Stimulated activated CD8-positive, alpha-beta memory T cell treated with anti-CD3 and anti-CD28 coated beads, Interleukin-12 subunit alpha, Interleukin-12 subunit beta, amount 100 ng/mL, for 24 hours (primary cell): Measurements from ENCODE around the gene POU6F2.

ENCODE experiments used
- DNase-seq: peaks from one replicate; pipeline ENCODE4 v3.0.0-alpha.2; 2020; ENCODE audit errors: extremely low read depth

Gene POU6F2

DNA sequence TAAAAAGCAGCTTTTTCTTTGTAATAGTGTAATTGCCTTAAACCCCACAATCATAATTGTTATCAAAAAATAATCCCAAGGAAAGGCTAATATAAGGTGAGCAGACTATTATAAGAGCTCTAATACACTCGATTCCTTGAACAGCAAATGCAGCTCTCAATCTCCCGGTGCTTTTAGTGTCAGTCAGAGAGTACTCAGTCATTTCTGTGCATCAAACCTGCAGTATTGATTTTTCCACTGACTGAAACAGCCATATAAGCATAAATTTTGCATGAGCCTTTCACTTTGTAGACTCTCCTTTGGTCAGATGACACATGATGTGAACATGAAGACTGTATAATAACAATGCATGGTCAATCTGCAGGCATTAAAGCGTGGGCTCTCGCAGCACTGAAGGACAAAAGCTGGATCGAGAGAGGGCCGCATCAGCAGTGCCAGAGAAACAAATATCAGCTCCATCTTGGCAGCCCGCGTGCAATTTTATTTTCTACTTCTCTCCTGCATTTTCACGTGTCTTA lies 272.0 kb downstream of the POU6F2 start:
- DNase-seq, result no peak

- no peak for DNase-seq
Observed at GRCh38 chr7:39252916-39253315, 275.2 kb downstream of the POU6F2 start.

DNA sequence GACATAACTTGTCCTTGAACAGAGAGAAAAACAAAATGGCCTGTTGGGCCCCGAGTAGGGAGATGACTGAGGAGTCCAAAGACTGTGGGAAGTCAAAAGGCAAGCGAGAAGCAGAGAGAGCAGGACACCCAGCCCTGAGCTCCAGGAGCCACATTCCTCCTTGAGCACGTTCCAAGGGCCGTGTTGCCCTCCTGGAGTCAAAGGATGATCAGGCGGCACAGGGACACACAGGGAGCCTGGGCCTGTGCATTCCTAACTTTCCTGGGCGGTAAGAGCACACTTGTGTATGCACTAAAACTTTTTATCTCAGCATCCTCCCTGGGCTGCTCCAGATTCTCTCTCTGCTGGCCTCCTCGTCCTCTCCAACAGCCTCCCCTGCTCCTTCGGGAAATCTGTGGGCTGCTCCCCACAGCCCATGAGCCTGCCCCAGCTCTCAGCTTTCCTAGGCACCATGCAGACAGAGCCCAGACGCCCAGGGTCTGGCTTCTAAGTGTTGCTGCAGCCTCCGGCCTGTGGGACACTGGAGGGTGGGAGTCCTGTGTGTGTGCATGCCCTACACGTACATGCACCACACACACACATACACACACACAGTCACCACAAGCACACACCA lies 281.8 kb downstream of the POU6F2 start:
- no peak for DNase-seq

DNA sequence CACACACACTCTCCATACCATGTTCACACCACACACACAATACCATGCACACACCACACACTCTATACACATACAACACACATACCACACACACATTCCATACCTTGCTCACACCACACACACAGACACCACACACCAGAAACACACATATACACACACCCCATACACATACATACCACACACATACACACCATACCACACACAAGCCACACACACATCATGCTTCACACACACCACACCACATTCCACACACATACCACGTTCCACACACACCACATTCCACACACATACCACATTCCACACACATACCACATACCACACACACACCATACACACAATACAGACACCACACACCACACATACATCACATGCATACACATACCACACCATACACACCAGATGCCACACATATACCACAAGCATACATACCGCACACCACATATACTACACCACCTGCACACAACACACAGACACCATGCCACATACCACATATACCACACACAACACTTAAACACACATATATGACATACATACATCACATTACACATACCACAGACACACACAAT lies 282.7 kb downstream of the POU6F2 start:
- no peak for DNase-seq

- DNase-seq, result no peak
Observed at GRCh38 chr7:39261771-39262170, 284.1 kb downstream of the POU6F2 start.

DNA sequence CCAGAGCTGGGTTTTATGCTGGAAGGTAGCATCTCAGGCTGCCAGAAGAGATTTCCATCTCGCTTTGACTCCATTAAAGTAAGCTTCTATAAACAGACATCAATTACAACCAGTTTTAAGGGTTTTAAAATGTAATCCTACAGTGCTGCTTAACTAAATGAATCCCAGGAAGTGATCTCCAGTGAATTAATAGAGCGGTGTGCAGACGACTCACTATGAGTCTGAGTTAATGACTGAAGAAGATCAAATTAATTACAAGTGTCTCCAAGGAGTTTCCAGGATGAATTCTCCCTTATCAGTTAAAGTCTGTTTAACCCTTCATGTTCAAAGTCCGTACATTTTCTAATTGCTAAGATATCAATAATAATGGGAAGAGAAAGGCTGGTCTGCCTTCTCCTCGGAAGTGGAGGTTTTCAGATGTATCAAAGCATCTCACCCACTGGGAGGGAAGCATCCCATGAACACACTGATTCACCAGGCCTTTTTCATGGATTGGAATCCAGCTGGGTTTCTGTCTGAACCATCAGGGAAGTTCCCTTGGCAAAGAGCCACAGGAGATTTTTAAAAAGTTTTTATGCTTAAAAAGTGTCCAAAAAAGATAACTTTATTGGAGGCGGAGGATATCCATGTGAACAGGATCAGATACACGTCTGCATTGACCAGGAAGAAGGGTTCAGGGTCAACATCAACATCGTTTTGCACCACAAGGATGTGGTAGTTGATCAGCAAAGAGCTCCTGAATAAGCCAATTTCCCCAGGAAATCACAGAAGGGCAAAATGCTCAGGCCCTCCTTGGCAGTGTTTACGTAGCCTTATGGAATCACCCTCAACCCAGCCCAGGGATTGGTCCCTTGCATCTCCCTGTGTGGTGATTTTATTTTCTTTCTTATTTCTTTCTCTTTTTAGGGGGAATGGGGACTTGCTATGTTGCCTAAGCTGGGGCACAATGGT lies 288.2 kb downstream of the POU6F2 start:
- DNase-seq, result no peak

DNA sequence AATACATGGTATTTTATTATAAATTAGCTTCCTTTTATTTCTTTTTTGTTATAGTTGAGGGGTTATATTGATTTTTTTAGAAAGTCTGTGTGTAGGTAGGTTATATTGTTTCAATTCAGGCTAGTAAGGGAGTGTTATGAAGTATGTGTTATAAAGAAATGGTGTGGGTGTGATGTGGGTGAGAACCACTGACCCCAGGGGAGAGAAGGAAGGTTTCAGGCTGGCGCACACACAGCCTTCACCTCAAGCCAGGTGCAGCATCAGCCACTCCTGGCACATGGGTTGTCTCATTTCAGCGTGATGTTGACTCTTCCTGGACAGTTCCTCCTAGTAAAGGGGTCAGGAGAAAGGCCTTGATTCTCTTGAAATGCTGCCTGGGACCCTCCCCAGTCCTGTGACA lies 291.3 kb downstream of the POU6F2 start:
- DNase-seq, result no peak

GRCh38 chr7:39270018-39270417 lies 292.3 kb downstream of the POU6F2 start:
- DNase-seq, result no peak

GRCh38 chr7:39271402-39271801 lies 293.7 kb downstream of the POU6F2 start:
- DNase-seq, result no peak

GRCh38 chr7:39272111-39272510 lies 294.4 kb downstream of the POU6F2 start:
- DNase-seq, result no peak

- DNase-seq, result no peak
Observed at GRCh38 chr7:39272691-39273090, 295.0 kb downstream of the POU6F2 start.

GRCh38 chr7:39280337-39280736 lies 302.6 kb downstream of the POU6F2 start:
- DNase-seq, result no peak

GRCh38 chr7:39285256-39285655 lies 307.5 kb downstream of the POU6F2 start:
- no peak for DNase-seq

DNA sequence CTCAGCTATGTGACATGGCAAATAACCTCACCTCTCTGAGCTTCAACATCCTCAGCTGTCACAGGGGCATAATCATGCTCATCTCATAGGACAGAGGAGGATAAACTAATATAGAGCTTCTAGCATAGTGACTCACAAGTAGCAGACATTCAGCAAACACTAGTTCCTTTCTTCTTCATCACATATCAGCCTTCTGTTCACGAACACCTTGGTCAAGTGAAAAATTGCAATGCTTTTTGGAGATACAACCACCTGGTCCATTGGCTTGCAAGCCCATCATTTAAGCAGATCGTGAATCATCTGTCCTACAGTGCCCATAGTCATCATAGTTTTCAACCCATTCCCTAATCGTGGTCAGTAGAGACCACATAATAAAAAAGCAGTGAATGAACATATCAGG lies 310.6 kb downstream of the POU6F2 start:
- no peak for DNase-seq

GRCh38 chr7:39291628-39292410 lies 314.1 kb downstream of the POU6F2 start:
- no peak for DNase-seq

GRCh38 chr7:39293056-39293823 lies 315.5 kb downstream of the POU6F2 start:
- DNase-seq, result no peak

DNA sequence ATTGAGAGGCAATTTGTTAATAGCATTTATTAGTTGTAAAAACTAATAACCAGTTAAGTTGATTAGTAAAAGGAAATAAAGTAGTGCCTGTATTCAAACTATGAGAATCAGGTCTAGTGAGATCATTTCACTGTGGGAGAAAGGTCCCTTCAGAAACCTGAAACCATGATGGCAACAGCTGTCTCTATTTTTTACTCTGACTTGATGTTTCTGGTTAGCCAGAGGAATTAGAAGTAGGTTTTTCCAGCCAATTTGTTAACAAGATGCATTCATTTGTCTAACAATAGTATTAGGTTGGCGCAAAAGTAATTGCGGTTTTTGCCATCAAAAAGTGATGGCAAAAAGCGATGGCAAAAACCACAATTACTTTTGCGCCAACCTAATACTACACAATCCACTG lies 316.3 kb downstream of the POU6F2 start:
- DNase-seq, result no peak

GRCh38 chr7:39295796-39296195 lies 318.1 kb downstream of the POU6F2 start:
- DNase-seq, result no peak

DNA sequence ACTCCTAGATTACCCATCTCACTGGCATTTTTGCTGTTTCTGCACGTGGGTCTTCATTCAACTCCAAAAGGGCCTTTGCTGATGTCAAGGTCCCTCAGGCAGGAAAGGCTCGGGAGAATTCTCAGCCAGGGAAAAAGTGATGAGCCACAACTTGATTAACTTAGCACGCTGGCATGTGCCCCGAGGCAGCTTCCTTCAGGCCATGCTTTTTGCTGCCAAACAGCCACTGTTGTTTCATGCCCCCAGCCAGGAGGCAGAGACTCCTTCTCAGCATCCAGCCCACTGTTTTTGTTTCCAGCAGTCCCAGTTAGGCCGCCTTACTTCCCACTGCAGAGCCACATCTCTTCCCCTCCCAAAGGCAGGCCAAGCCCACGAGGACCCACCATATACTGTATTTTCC lies 322.0 kb downstream of the POU6F2 start:
- DNase-seq, result no peak

DNA sequence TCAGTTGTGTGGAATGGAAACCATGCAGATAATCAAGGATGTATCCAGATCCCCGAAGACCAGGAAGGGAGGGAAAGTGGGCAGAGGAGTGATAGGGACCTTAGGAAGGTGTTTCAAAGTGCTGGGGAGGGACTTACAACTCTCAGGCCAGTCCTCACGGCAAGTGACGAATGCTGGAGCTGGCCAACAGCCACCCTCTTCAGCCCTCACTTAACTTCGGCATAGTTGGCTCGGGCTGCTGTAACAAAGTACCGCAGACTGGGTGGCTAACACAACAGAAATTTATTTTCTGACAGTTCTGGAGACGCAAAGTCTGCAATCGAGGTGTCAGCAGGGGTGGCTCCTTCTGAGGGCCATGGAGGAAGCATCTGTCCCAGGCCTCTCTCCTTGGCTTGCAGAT lies 322.6 kb downstream of the POU6F2 start:
- DNase-seq, result no peak

- no peak for DNase-seq
Observed at GRCh38 chr7:39301543-39301942, 323.8 kb downstream of the POU6F2 start.
